Activated CD4-positive, alpha-beta T cell treated with anti-CD3 and anti-CD28 coated beads, Interleukin-2, amount 50 U/mL, for 24 hours (primary cell): Measurements from ENCODE around the gene CRABP2.

ENCODE experiments used
- DNase-seq, 2 donors: peaks; one replicate each; pipeline ENCODE4 v3.0.0-alpha.2; 2020; ENCODE audit warnings: low read depth in 1 of 2, low spot score in 1 of 2

The CRABP2 gene

GRCh38 chr1:156670791-156671190 is 34.6 kb downstream of the CRABP2 start:
- no peak for DNase-seq

DNA sequence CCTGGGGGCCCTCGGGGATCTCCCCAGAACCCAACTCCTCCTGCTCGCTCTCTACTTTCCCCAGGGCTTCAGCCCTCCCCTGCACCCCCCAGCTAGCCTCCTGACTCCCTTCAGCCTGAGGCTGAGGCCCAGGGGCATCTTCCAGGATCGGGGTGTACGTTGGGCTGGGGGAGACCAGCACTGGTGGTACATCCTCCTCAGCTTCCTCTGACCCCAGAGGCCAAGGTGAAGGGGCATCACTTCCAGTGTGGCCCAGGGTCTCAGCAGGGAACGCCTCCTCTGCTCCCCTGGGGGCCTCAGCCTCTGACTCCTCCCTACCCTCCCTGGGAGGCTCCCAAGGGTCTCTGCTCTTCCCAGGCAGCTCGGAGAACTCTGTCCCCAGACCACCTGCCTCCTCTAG is 35.0 kb downstream of the CRABP2 start:
- no peak for DNase-seq

- DNase-seq = no peak
Measured at GRCh38 chr1:156669794-156670193, 35.6 kb downstream of the CRABP2 start.

DNA sequence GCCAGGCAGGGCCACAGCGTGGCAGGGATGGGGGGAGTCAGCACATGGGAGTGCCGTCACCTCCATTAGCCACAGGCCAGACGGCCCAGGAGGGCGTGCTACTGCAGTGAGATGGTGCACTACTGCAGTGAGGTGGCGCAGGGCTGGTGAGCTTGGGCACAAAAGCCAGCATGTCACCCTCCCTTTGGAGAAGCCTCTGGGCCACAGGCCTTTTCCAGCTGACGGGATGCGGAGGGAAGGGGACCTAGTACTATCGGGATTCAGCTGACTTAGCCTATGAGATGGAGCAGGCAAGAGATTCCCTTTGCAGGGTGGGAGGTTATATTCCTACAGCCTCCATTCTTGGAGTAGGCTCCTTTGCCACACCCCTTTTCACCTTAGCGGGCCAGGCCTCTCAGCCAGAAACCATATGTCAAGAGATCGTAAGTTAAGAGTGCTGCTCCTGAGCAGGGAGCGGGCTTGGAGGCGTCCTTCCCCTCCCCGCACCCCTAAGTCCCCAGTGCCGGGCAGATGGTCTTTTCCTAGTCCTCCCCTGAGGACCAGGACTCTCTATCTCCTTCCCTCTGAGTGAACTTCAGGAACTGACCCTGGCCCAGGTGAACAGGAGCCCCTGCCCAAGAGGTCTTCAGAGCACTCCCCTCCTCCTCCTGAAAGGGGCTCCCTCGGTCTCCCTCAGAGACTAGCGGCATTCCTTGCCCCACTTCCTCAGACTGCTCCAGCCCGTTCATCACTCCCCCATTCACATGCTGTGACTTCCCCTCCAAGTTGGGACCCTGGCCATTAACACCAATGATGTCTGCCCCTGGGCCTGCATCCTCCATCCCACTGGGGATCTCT is 36.4 kb downstream of the CRABP2 start:
- no peak for DNase-seq

- DNase-seq = no peak
Measured at GRCh38 chr1:156667968-156668709, 37.2 kb downstream of the CRABP2 start.

GRCh38 chr1:156667610-156667967 is 37.8 kb downstream of the CRABP2 start:
- no peak for DNase-seq

DNA sequence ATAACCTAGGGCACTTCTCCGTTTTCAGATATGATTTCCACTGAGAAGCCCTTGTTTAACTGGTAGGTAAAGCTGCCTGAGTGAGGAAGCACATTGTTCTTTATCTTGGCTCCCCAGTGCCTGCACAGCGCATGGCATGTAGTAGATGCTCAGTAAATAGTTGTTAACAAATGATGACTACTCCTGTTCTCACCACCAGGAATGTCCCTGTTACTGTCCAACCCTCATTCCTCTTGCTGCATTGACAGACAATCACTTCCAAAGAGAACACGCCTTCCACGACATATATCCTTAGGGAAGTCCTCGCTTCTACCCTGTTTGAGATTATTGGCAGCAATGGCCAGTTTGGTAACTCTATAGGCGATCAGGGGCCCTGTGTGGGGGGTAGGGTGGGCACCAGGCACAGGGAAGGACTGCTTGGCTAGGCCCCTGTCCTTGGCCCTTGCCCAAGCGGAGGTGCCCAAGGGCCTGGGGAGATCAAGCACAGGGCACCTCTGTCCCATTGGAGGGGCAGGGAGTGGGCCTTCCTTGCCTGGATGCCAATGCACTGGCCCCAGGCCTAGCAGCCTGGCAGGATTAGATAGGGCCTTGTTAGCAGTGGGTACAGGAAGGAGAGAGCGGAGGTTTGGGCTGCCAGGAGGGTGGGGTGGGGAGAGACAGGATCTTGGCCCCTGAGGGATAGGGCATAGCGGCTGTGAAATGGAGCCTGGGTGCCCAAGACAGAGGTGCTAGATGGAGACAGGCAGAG is 38.3 kb downstream of the CRABP2 start:
- DNase-seq = no peak

DNA sequence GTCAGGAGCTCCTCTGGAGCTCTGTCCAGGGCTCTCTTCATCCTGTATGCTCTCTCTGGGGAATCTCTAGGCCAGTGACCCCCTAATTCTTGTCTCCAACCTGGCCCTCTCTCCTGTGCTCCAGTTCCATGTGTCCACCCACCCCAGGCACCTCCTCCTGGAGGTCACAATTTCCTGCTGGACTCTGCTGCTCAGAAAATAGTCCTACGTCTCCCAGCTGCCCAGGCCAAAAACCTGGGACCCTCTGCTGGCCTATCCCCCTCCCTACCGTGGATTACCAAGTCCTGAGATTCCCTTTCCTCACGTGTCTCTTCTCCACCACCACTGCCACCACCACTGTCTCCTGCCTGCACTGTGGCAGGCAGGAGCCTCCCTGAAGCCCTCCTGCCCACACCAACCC is 39.8 kb downstream of the CRABP2 start:
- DNase-seq = no peak

- DNase-seq = no peak
Measured at GRCh38 chr1:156664767-156665411, 40.5 kb downstream of the CRABP2 start.

- no peak for DNase-seq
Measured at GRCh38 chr1:156664046-156664766, 41.2 kb downstream of the CRABP2 start.

GRCh38 chr1:156663178-156663577 is 42.2 kb downstream of the CRABP2 start:
- no peak for DNase-seq

DNA sequence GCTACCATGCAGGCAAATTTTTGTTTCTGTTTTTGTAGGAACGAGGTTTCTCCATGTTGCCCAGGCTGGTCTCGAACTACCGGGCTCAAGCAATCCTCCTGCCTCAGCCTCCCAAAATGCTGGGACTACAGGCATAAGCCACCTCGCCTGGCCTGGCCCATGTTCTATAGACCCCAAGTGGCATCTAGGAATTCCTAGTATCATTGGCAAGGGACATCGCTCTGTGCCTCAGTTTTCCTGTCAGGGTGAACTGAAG is 42.7 kb downstream of the CRABP2 start:
- no peak for DNase-seq

GRCh38 chr1:156662005-156662799 is 43.2 kb downstream of the CRABP2 start:
- DNase-seq = no peak

GRCh38 chr1:156660752-156661112 is 44.7 kb downstream of the CRABP2 start:
- DNase-seq = no peak

- peak; percentile 85 to 89 for DNase-seq
Measured at GRCh38 chr1:156659988-156660751, 45.2 kb downstream of the CRABP2 start.

GRCh38 chr1:156659661-156659987 is 45.8 kb downstream of the CRABP2 start:
- no peak for DNase-seq

GRCh38 chr1:156658945-156659574 is 46.3 kb downstream of the CRABP2 start:
- no peak for DNase-seq

DNA sequence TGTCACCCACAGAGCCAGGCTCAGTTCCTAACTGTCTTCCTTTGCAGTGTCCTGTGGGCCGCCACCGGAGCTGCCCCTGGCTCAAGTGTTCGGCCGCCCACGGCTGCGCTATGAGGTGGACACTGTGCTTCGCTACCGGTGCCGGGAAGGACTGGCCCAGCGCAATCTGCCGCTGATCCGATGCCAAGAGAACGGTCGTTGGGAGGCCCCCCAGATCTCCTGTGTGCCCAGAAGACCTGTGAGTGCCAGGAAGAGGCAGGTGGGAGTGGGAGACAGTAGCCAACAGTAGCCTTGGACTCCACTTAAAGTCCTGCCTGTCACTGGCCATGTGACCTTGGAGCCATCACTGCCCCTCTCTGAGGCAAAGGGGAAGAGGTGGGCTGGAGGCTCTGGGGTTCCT is 46.9 kb downstream of the CRABP2 start:
- no peak for DNase-seq

GRCh38 chr1:156657741-156658319 is 47.6 kb downstream of the CRABP2 start:
- no peak for DNase-seq
